Panc1 (cell line): ENCODE results near the gene ZDHHC7. TPM values are rescaled to one million over a fixed set of nuclear protein-coding genes. Genes with fewer than 3 reads are reported as not detected.

Source experiments
- ATAC-seq: fragments of 200-7000 bp; cut with Tn5 transposase; 2 replicates; pipeline ENCODE4 v1.9.1; 2020; ENCODE audit warnings: mild to moderate bottlenecking, moderate library complexity
- BruUV-seq: library from RNA; stranded (reverse); fragments of 400-500 nt; replicated peaks from 2 replicates; lab custom pipeline; 2021; lab: Mats Ljungman, UMichigan
- CTCF ChIA-PET: fragments of 300-600 bp; sonication (Branson Sonifier 250); formaldehyde crosslinking; loops from one replicate; lab custom pipeline; 2022; ENCODE audit warnings: antibody characterized with exemption; lab: Charles Lee
- POLR2A ChIA-PET: fragments of 300-600 bp; sonication (Branson Sonifier 250); formaldehyde crosslinking; loops from one replicate; lab custom pipeline; 2022; ENCODE audit warnings: antibody characterized with exemption; lab: Charles Lee
- DNase-seq: peaks from one replicate; pipeline ENCODE4 v3.0.0-alpha.2; 2010; ENCODE audit warnings: low read depth, low spot score
- H3K27ac ChIP-seq: 2 replicates; pipeline ENCODE4 v1.5.1; 2011; ENCODE audit warnings: mild to moderate bottlenecking, low read length, inconsistent platforms
- H3K27me3 ChIP-seq: fragments of 200-500 bp; sonication (Bioruptor generic); 2 replicates; pipeline ENCODE4 v1.6.0; 2014; ENCODE audit warnings: low read length, inconsistent platforms; ENCODE audit not compliant: control insufficient read depth, insufficient read depth
- H3K36me3 ChIP-seq: fragments of 200-500 bp; sonication (Bioruptor generic); 2 replicates; pipeline ENCODE4 v1.5.1; 2014; ENCODE audit warnings: inconsistent platforms, mild to moderate bottlenecking, low read length, moderate library complexity; ENCODE audit not compliant: control insufficient read depth, insufficient read depth
- H3K4me1 ChIP-seq: 2 replicates; pipeline ENCODE4 v1.5.1; 2011; ENCODE audit warnings: inconsistent platforms, mild to moderate bottlenecking, low read length, moderate library complexity; ENCODE audit not compliant: control insufficient read depth, insufficient read depth
- H3K4me3 ChIP-seq, 2 experiments: 2 replicates each; pipeline ENCODE4 v1.5.1; 2011 to 2012; ENCODE audit warnings: low read depth in 2 of 2, low read length in 2 of 2, mild to moderate bottlenecking in 2 of 2, inconsistent platforms in 1 of 2, moderate library complexity in 1 of 2
- H3K9me3 ChIP-seq: fragments of 200-500 bp; sonication (Bioruptor generic); 2 replicates; pipeline ENCODE4 v1.5.1; 2014; ENCODE audit warnings: low read depth, mild to moderate bottlenecking, inconsistent platforms, low read length, moderate library complexity; ENCODE audit not compliant: control insufficient read depth, insufficient read depth
- POLR2AphosphoS5 ChIP-seq: IDR thresholded peaks from 2 replicates; pipeline ENCODE4 v1.6.1; 2012; ENCODE audit warnings: mild to moderate bottlenecking, low read depth, low read length, moderate library complexity
- SIN3A ChIP-seq: IDR thresholded peaks from 2 replicates; pipeline ENCODE4 v1.6.1; 2012; ENCODE audit warnings: low read depth, mild to moderate bottlenecking, low read length, moderate library complexity, borderline replicate concordance; ENCODE audit not compliant: insufficient read depth
- TCF7L2 ChIP-seq: IDR thresholded peaks from 2 replicates; pipeline ENCODE4 v1.6.1; 2011; ENCODE audit warnings: mild to moderate bottlenecking, low read depth, low read length, inconsistent platforms
- in situ Hi-C: cut with HindIII; loops from 2 replicates; pipeline ENCODE4 v1.10.0; 2016; ENCODE audit warnings: low sequenced_read_pairs, low pct_unique_long_range_greater_than_20kb
- intact Hi-C: fragments of 100-400 bp; cut with micrococcal nuclease; formaldehyde crosslinking; loops from one replicate; pipeline ENCODE4 v1.10.0; 2022; ENCODE audit not compliant: unreplicated experiment
- total RNA-seq: library from RNA; stranded (reverse); gene quantifications from one replicate; pipeline ENCODE4 v1.2.1, GENCODE V29; 2021; ENCODE audit not compliant: unreplicated experiment
- TF ChIP-seq, protein P1 (sequence below): fragments of 450-650 bp; IDR thresholded peaks from 2 replicates; pipeline ENCODE4 v1.5.1; 2017; ENCODE audit warnings: mild to moderate bottlenecking
- TF ChIP-seq, protein P2 (sequence below), 2 experiments: IDR thresholded peaks; 2 replicates each; pipeline ENCODE4 v1.6.1; 2011 to 2012; ENCODE audit warnings: low read depth in 2 of 2, control low read depth in 1 of 2, low read length in 1 of 2, mild to moderate bottlenecking in 1 of 2, moderate library complexity in 1 of 2; ENCODE audit not compliant: insufficient read depth in 1 of 2

The ZDHHC7 gene
- total RNA-seq, 1 experiment from 2014 or later, result 71.5 TPM

DNA sequence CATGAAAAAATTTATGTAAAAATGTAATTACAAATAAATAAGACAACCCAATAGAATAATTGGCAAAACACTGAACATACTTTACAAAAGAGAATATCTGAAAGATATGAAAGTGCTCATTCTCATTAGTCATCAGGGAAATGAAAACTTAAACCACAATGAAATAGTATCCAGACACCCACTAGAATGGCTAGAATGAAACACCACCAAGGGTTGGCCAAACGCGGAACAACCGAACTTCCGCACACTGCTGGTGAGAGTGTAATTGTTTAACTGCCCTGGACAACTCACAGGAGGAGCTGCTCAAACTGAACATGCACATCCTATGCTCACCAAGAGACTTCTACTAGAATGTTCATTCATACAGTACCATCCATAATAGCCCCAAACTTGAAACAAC lies 5.8 kb upstream of the ZDHHC7 start:
- Histone ChIP-seq H3K4me3 (no peak overlapping the region), H3K9me3 (no peaks in the 10 kb centered on the region), H3K36me3 (no peaks in the 10 kb centered on the region), H3K27me3 (no peaks in the 10 kb centered on the region), H3K4me1 (no peaks in the 10 kb centered on the region), H3K27ac (no peak overlapping the region)
- DNase-seq, result no peak
- ChIA-PET CTCF (no interaction called here), POLR2A (no interaction called here)
- no peak for ATAC-seq
- TF ChIP-seq TCF7L2 (no peak), POLR2AphosphoS5 (no peak), SIN3A (no peak)
- TF ChIP-seq, protein P1, sequence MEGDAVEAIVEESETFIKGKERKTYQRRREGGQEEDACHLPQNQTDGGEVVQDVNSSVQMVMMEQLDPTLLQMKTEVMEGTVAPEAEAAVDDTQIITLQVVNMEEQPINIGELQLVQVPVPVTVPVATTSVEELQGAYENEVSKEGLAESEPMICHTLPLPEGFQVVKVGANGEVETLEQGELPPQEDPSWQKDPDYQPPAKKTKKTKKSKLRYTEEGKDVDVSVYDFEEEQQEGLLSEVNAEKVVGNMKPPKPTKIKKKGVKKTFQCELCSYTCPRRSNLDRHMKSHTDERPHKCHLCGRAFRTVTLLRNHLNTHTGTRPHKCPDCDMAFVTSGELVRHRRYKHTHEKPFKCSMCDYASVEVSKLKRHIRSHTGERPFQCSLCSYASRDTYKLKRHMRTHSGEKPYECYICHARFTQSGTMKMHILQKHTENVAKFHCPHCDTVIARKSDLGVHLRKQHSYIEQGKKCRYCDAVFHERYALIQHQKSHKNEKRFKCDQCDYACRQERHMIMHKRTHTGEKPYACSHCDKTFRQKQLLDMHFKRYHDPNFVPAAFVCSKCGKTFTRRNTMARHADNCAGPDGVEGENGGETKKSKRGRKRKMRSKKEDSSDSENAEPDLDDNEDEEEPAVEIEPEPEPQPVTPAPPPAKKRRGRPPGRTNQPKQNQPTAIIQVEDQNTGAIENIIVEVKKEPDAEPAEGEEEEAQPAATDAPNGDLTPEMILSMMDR, result no peak
- TF ChIP-seq, protein P2, sequence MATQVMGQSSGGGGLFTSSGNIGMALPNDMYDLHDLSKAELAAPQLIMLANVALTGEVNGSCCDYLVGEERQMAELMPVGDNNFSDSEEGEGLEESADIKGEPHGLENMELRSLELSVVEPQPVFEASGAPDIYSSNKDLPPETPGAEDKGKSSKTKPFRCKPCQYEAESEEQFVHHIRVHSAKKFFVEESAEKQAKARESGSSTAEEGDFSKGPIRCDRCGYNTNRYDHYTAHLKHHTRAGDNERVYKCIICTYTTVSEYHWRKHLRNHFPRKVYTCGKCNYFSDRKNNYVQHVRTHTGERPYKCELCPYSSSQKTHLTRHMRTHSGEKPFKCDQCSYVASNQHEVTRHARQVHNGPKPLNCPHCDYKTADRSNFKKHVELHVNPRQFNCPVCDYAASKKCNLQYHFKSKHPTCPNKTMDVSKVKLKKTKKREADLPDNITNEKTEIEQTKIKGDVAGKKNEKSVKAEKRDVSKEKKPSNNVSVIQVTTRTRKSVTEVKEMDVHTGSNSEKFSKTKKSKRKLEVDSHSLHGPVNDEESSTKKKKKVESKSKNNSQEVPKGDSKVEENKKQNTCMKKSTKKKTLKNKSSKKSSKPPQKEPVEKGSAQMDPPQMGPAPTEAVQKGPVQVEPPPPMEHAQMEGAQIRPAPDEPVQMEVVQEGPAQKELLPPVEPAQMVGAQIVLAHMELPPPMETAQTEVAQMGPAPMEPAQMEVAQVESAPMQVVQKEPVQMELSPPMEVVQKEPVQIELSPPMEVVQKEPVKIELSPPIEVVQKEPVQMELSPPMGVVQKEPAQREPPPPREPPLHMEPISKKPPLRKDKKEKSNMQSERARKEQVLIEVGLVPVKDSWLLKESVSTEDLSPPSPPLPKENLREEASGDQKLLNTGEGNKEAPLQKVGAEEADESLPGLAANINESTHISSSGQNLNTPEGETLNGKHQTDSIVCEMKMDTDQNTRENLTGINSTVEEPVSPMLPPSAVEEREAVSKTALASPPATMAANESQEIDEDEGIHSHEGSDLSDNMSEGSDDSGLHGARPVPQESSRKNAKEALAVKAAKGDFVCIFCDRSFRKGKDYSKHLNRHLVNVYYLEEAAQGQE (IDR thresholded peaks at IDR 0.05; ENCODE audit: insufficient read depth in 1 of 2, low read depth in 2 of 2, low read length in 1 of 2), result no peak
- intact Hi-C loops (no loop called here), in situ Hi-C loops (no loop called here)
- BruUV-seq, result no TSS peak

DNA sequence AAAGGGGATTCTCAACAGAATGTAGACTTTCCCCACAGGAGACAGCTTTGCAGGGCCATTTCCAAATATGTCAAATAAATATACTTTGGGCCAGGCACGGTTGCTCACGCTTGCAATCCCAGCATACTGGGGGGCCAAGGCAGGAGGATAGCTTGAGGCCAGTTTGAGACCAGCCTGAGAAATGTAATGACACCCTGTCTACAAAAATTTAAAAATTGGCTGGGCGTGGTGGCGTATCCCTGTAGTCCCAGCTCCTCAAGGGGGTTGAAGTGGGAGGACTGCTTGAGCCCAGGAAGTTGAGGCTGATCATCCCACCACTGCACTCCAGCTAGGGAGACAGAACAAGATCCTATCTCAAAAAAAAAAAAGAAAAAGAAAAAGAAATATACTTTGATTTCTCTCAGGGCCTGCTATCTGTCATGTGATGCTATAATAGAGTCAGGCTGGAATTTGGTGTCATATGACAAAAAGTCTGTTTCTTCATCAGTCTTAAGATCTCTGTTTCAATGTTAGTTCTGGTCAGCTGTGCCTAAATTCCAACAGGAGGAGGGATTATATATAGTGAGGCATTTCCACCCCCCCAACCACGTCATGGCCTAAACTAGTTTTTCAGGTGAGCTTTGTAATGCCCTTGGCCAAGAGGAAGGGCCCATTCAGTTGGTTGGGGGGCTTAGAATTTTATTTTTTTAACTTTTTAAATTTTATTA lies 4.3 kb upstream of the ZDHHC7 start:
- Histone ChIP-seq H3K4me1 (no peaks in the 10 kb centered on the region), H3K27ac (no peak overlapping the region)

More for the DNA sequence above, 4.3 kb upstream of the ZDHHC7 start:
- ChIA-PET CTCF (interaction anchor here (0.6 kb wide), 1 partner anchor 13 kb away, joined by 3 read pairs; no protein-coding TSS in a partner anchor), POLR2A (no interaction called here)
- TF ChIP-seq, protein P1, result no peak
- TF ChIP-seq SIN3A, result no peak
- TF ChIP-seq POLR2AphosphoS5, result no peak
- TF ChIP-seq, protein P2 (IDR thresholded peaks at IDR 0.05; ENCODE audit: insufficient read depth in 1 of 2, low read depth in 2 of 2, low read length in 1 of 2), result no peak
- no peak for TF ChIP-seq TCF7L2
- intact Hi-C loops (no loop called here), in situ Hi-C loops (no loop called here)
- Histone ChIP-seq H3K27me3 (no peaks in the 10 kb centered on the region), H3K36me3 (peaks cover 6% of the 10 kb centered on the region; the same call in 1 of the 2 replicates), H3K9me3 (no peaks in the 10 kb centered on the region), H3K4me3 (no peak overlapping the region)
- no TSS peak for BruUV-seq
- ATAC-seq (no peak), DNase-seq (no peak)
